GM18868 (cell line): Measurements from ENCODE around the gene FBXO31.
"Not testable (repeated sequence)": the region's sequence is repeated elsewhere in the genome, so short reads cannot be mapped to it uniquely, and the experiment has no call there.

Source experiments
- ATAC-seq: cut with Tn5 transposase; IDR thresholded peaks from one replicate; pipeline ENCODE4 v1.9.1; 2021; ENCODE audit warnings: mild to moderate bottlenecking, moderate library complexity; ENCODE audit not compliant: unreplicated experiment

FBXO31 gene

DNA sequence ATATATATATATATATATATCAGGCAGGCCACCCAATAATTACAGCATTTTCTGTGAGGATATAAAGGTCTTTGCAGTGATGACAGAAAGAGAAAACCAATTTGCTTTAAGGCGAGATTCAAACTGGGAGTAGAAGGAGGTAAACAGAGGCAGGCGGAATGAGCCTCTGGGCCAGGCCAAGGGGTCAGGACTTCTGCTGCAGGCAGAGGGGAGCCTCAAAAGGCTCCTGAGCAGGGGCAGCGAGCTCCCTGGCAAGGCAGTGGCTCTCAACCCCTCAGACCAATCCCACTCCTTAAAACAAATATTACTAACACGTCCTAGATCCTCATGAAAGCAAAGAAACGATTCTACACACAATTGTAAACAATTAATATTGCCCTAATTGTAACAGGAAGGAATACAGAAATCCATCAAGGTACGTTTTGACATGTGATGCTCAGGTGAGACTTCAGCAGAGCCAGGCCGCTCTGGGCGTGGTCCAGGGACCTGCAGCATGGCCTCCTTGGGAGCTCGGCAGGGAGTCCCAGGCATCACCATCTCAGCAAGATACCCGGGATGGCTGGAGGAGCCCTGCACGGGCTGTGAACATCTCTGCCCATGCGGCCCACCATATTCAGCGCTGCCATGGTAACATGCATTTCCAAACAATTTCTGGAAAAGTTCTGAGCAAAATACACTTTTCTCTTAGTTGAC lies 18.4 kb downstream of the FBXO31 start:
- ATAC-seq: no peak

DNA sequence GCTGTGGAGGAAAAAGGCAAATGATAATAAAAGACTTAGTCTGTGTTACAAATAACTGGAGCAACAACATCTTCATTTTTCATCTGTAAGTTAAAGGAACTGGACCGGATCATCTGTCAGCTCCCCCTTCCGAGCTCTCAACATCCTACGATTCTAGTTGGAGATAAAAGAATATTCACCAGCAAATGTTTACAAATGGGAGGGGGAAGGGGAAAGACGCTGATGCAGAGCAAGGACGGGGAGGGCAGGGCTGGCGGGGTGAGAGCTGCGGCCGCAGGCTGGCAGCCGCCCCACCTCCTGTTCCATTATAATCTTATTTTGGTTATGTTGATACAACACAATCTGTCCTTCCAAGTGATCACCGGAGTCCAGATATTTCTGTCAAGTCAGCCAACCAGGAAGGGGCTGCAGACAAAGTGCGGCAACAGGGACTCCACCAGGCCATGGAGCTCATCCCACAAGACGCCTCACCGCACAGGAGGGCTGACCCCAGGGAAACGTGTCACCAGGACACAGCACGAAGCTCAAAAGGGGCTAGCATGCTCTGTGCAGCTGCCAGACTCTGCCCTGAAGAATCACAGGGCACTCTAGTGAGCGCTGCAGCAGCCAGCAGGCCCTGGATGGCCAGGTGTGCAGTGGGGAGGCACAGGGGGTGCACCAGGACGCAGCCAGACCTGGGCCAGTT lies 19.7 kb downstream of the FBXO31 start:
- ATAC-seq: no peak

GRCh38 chr16:87362828-87363559 lies 20.6 kb downstream of the FBXO31 start:
- not testable (repeated sequence) for ATAC-seq

DNA sequence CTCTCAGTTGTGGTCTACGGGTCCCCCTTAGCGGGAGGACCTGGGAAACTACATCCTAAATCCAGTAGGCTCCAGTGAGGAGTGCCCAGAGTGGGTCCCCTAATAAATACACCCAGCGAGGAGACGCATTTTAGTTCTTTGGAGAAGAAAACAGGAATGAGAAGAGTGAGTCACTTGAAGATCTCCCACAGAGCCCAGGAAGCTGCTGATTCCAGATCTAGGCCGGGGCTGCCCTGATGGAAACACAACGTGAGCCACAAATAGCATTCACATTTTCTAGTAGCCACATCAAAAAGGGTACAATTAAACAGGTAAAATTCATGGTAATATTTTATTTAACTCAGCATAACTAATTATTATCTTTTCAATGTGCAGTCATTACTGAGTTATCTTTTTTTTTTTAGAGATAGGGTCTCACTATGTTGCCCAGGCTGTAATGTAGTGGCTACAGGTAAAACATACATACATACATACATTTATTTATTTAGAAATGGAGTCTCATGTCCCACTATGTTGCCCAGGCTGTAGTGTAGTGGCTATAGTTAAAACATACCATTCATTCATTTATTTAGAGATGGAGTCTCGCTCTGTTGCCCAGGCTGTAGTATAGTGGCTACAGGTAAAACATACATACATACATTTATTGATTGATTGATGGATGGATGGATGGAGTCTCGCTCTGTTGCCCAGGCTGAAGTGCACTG lies 21.5 kb downstream of the FBXO31 start:
- ATAC-seq: no peak

DNA sequence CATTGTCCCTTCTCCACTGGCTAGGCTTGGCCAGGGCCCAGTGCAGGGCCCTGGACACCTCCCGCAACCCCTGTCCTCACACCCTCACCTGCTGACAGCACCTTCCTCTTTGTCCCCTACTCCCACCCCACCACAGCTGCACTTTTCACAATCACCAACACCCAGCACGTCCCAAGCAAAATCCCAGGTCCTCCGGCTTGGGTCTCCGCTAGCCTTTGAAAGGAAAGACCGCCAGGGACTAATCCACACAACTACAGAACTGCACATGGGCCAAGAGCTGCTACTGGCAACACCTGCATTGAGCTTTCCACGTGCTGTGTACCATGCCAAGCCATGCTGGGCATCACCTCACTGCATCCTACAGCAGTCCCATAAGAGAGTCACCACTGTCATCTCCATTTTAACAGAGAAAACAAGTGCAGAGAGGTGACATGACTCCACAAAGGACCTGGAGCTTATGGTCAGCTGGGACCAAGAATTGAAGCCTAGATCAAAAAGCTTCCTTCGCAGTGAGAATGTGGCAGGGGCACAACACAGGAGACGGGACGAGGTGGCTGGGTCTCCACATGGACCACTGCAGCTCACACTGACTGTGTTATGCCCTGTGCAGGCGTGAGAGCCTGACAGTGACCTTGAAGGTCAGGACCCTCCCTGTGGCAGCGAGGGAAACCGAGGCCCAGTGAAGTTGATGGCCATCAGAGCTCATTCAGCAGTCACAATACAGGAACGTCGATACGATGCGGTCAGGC lies 22.5 kb downstream of the FBXO31 start:
- no peak for ATAC-seq

- ATAC-seq: no peak
These were observed 24.5 kb downstream of the FBXO31 start for GRCh38 chr16:87359121-87359520.

- no peak for ATAC-seq
These were observed 24.9 kb downstream of the FBXO31 start for GRCh38 chr16:87358696-87359095.

GRCh38 chr16:87358250-87358649 lies 25.3 kb downstream of the FBXO31 start:
- ATAC-seq: no peak

- no peak for ATAC-seq
These were observed 27.1 kb downstream of the FBXO31 start for GRCh38 chr16:87356491-87356853.

- no peak for ATAC-seq
These were observed 30.0 kb downstream of the FBXO31 start for GRCh38 chr16:87353613-87354012.

GRCh38 chr16:87352818-87353217 lies 30.8 kb downstream of the FBXO31 start:
- no peak for ATAC-seq

DNA sequence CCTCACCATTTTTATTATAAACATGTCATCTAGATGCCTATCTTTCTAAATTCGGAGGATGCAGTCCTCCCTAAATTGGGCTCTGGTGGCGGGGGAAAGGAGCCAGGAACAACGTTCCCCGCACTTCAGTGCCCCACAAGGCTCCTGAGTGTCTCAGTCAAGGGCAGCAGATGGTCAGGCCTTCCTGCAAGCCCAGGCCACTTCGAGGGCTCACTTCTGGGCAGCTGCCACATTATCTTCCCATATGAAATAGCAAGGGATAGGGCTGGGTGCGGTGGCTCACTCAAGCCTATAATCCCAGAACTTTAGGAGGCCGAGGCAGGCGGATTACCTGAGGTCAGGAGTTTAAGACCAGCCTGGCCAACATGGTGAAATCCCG lies 32.3 kb downstream of the FBXO31 start:
- ATAC-seq: no peak

DNA sequence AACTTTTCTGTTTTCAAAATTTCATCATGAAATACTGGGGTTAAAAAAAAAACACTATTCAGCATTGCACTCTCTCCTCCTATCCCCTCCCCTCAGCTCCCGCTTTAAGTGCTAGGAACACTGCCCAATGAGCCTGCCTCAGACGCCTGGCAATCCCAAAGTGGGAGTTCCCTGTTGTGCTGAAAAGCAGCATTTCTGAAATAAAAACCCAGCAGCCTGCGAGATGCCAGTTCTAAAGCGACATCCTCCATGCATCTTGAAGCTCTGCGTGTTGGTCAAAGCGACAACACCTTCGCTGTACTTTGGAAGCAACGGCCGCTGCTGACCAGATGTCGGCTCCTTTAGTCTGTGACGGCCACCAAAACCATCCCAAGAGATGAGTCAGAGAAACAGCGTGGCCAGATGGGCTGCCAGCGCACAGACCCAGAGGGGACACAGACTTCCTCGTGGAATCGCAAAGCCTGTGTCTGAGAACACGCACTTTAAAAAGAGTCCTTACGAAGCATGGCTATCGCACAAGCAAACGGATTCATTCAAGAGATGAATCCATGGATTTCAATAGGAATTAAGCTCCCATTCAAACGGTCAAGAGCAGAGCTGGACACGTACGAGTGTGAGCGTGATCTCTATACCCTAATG lies 32.8 kb downstream of the FBXO31 start:
- no peak for ATAC-seq

DNA sequence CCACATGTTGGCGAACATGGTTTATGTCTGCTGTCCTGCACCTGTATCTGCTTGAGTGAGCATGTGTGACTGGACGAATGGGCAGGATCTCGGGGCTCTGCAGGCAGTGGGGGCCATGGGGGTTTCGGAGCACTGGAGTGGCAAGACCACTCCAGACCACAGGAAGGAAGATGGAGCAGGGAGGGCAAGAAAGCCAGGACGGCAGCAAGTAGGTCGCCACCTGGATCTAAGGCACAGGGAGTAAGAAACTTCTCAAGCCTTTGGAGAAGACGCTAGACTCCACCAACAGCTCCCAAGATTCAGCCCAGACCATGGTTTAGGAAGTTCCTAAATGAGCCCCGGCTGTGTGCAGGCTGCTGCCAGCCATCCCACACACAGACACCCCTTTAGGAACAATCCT lies 33.5 kb downstream of the FBXO31 start:
- ATAC-seq: no peak

DNA sequence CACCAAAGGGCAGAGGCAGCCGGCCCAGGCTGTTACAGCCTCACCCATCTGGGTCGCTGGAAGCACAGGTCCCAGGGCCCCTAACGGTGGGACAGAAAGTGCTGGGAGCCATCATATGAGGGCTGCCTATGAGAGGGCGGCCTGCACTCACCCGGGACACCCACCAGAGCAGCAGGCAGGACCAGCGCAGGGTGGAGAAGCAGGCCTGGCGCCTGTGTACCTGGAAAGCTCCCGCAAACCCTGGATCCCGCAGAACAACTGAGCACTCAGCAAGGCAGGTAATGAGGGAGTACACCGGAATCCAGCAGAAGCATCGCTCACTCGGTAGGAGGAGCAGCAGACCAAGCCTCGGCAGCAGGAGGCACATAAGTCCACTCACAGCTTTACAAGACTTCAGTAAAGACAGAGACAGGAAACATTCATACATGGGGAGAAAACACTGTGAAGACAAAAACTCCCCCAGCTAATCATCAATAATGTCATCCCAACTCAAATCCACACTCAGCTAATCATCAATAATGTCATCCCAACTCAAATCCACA lies 34.9 kb downstream of the FBXO31 start:
- ATAC-seq: no peak

DNA sequence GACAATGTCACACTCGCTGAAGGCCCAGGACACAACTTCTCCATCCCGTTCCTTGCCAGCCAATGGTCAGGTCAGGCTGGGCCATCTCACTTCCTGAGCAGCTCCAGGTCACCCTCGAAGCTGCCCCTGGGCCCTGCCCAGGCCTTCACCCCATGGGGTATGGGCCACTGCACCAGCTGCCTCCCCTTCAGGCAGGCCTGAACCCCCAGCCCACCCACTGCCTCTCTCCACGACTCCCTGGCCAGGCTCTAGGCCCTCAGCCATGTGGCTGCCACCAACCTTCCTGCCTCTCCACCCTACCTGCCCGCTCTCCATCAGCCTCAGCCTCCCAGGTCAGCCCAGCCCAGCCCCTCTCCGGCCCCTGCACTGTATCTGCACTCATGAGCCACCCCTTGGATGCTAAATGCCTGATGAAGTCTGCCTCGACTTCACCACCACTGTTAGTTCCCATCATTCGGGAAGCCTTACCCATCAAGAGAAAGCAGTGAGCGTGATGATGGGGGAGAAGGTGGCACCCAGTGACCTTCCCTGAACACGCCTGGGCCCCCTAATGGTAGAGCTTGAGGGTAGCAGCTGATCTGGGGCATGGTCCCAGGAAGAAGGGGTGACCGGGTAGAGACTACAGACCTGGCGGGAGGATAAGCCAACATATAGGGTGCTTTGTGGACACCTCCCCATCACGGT lies 35.5 kb downstream of the FBXO31 start:
- no peak for ATAC-seq

DNA sequence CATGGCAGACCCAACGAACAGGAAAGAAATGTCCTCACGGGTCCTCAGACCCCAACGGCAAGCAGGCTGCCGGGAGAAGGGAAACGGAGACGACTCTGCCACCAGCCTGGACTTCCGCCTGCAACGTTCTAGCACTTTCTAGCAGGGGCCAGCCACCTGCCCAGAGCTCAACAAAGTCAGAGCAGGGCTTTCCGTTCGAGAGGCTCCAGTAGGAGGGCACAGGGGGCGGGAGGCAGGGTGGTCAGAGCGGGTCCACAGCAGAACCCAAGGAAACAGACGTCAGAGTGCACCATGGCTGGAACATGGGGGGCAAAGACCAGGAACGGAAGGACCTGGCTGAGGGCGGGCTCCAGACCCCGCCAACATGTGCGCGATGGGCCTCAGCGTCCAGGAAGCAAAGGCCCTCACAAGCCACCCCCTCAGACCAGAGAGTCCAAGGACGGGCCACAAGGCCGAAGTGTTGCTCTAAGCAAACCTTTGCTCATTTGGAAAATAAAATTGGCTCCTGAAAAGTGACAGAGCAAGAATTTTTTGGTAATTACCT lies 37.0 kb downstream of the FBXO31 start:
- no peak for ATAC-seq

- no peak for ATAC-seq
These were observed 37.7 kb downstream of the FBXO31 start for GRCh38 chr16:87345726-87346424.
